GM13977 (cell line): ENCODE results near the gene GRIK4.
"Not testable (repeated sequence)": the region's sequence is repeated elsewhere in the genome, so short reads cannot be mapped to it uniquely, and the experiment has no call there.

Source experiments
- DNase-seq: peaks from one replicate; pipeline ENCODE4 v3.0.0; 2012; ENCODE audit warnings: low spot score
- in situ Hi-C: fragments of 300-500 bp; cut with MboI; formaldehyde crosslinking; loops from one replicate; pipeline ENCODE4 v1.12.0; 2022; ENCODE audit warnings: low sequenced_read_pairs, low pct_unique_long_range_greater_than_20kb, mixed read lengths, inconsistent platforms; ENCODE audit not compliant: unreplicated experiment
- TF ChIP-seq, protein P1 (sequence below): IDR thresholded peaks from 2 replicates; pipeline ENCODE4 v1.5.1; 2012; ENCODE audit warnings: mild to moderate bottlenecking, control low read depth; ENCODE audit not compliant: insufficient read depth; ENCODE audit errors: extremely low read depth, missing control alignments

The GRIK4 gene

DNA sequence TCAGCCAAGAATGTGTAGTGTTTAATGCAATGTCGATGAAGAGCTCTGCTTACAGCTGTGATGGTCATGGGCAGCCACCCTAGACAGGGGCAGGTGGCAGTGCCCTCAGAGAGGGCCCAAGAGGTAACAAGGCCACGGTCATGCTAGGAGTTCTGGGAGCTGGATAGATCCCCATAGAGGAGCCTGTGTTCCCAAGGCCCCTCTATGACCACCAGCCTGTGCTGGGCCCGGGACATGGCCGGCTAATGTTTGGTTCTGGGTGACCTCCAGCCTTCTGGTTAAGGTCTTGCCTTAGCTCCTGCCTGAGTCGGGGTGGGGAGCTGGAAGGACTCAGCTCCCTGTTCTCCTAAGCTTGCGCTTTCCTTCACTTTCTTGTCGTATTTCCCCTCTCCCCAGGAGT, 65.1 kb downstream of the GRIK4 start:
- in situ Hi-C loops, result no loop called here
- TF ChIP-seq, protein P1, sequence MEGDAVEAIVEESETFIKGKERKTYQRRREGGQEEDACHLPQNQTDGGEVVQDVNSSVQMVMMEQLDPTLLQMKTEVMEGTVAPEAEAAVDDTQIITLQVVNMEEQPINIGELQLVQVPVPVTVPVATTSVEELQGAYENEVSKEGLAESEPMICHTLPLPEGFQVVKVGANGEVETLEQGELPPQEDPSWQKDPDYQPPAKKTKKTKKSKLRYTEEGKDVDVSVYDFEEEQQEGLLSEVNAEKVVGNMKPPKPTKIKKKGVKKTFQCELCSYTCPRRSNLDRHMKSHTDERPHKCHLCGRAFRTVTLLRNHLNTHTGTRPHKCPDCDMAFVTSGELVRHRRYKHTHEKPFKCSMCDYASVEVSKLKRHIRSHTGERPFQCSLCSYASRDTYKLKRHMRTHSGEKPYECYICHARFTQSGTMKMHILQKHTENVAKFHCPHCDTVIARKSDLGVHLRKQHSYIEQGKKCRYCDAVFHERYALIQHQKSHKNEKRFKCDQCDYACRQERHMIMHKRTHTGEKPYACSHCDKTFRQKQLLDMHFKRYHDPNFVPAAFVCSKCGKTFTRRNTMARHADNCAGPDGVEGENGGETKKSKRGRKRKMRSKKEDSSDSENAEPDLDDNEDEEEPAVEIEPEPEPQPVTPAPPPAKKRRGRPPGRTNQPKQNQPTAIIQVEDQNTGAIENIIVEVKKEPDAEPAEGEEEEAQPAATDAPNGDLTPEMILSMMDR, result no peak
- DNase-seq, result no peak

DNA sequence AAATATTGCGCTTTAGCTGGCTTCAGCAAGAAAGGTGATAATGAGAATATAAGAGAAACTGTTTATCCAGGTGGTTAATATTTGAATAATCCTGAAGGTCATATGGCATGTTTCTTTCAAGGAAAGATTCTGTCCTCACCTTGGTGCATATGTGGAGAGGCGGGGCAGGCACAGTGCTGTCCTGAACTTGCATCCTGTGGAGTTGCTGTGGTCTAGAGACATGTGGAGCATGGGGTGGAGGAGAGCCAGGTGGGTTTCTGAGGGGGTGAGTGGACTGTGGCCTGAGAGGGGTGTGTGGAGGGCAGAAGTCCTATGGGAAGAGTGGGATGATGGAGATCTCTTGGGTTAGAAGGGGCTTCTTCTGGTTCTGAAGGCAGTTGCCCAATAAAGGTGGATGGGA, 65.5 kb downstream of the GRIK4 start:
- in situ Hi-C loops, result no loop called here
- no peak for DNase-seq

DNA sequence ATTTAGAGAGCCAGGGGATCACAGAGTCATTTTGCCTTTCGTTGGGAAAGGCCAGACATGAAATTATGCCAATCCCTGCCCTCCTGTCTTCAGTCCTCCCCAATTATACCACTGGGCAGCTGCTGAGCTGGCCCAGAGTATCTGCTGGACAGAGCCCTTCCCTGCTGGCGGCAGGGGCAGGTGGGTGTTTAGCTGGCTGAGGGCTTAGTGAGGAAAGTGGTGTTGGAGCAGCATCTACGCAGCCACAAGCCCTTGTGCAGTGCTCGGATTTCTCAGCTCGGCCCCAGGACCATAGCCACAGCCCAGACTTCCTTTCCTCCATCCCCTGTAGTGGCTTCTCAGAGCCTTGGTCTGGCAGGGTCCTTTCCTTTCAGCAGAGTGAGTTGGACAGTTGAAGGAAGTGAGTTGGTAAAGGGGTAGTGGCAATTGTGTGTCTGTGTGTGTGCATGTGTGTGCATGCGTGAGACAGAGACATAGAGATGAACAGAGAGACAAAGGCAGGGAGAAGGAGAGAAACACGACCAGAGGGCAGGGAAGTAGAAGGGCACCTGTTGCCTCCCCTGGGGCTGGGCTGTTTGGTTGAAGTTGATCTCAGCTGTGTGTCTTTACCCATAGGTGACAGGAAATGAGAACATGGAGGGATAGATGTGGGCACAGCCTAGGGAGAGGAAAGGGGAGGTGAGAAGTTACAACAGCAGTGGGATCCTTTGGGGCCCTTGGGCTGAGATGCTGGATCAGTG, 66.2 kb downstream of the GRIK4 start:
- DNase-seq, result no peak
- in situ Hi-C loops, result no loop called here
- TF ChIP-seq, protein P1, result no peak

More for the DNA sequence above, 65.5 kb downstream of the GRIK4 start:
- TF ChIP-seq, protein P1, result no peak

DNA sequence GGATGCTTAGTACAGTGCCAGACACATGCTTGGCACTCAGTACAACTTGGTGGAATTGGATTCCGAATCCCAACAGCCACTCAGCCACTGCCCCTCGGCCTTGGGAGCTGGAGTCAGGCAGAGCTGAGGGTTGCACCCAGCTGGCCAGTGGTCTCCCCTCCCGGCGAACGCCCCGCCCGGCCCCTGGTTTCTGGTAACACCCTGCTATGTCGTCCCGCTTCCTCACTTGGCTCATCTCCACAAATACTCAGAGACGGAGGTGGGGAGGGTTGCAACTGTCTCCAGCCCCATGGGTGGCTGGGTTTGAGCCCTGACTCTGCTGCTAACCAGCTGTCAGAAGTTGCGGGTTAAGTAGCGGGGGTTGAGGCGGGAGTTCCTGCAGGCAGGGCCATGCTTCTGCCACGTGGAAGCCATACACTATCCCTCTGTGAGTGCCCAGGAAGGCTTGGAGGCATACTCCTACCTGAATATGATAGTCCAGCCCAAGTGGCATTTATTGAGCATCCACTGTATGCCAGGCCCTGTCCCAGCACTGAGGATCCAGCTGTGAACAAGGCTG, 67.1 kb downstream of the GRIK4 start:
- in situ Hi-C loops, result no loop called here
- DNase-seq, result no peak
- TF ChIP-seq, protein P1, result no peak

- in situ Hi-C loops, result no loop called here
- TF ChIP-seq, protein P1, result no peak
- DNase-seq, result peak; percentile 58
Observed at GRCh38 chr11:120579611-120580031, 68.1 kb downstream of the GRIK4 start.

- in situ Hi-C loops, result no loop called here
- TF ChIP-seq, protein P1, result no peak
- no peak for DNase-seq
Observed at GRCh38 chr11:120581313-120581712, 69.8 kb downstream of the GRIK4 start.

- in situ Hi-C loops, DNase-seq: not testable (repeated sequence)
Observed at GRCh38 chr11:120582535-120582934, 71.0 kb downstream of the GRIK4 start.
